GM19238 (cell line): ENCODE data around the gene NCKIPSD.

Experiments used
- DNase-seq: peaks from one replicate; pipeline ENCODE4 v3.0.0; 2011; ENCODE audit warnings: low spot score; ENCODE audit not compliant: insufficient read length

Gene NCKIPSD

GRCh38 chr3:48678566-48679380 lies 6.9 kb downstream of the NCKIPSD start:
- DNase-seq: no peak

DNA sequence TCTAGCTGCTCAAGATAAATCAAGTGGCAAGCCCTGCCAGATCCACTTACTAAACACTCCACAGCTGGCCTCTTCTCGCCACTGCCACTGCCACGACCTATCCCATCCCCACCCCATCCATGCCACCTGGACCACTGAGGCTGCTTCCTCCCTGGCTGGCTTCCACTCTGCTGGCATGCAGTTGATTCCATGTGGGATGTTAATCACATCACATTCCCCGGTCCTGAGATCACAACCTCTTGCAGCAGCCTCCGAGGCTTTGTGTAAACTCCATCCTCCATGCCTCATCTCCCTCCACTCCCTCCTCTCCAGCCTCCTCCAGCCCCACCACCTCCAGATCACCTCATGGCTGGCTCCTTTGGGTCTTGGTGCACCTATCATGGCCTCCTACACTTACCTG lies 7.7 kb downstream of the NCKIPSD start:
- no peak for DNase-seq

DNA sequence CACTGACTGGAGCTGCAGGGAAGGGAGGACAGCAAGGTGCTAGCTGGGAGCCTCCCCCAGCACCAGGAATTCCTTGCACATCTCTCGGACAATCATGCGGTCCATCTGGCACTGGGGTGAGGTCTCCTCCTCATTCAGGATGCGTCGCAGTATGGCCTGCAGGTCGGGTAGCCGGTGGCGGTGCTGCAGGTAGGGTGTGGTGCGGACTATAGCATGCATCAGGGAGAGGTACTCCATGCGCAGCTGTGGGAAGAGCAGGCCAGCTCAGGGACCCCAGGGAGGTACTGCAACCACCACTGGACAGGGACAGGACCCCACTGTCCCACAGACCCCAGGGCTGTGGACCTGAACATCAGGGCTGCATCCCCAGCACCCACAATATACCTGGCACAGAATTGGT lies 11.2 kb downstream of the NCKIPSD start:
- no peak for DNase-seq

GRCh38 chr3:48672522-48672921 lies 13.2 kb downstream of the NCKIPSD start:
- no peak for DNase-seq

- no peak for DNase-seq
These were observed 20.8 kb downstream of the NCKIPSD start for GRCh38 chr3:48664929-48665328.

- no peak for DNase-seq
These were observed 21.4 kb downstream of the NCKIPSD start for GRCh38 chr3:48664313-48664644.

GRCh38 chr3:48663489-48664312 lies 22.0 kb downstream of the NCKIPSD start:
- DNase-seq: peak; percentile 99

GRCh38 chr3:48662753-48663488 lies 22.8 kb downstream of the NCKIPSD start, which contains the start of gene CELSR3:
Gene CELSR3, minus strand, starts transcription at chr3:48662886. Its CDS starts 252 bp downstream, at chr3:48662634.
- no peak for DNase-seq

DNA sequence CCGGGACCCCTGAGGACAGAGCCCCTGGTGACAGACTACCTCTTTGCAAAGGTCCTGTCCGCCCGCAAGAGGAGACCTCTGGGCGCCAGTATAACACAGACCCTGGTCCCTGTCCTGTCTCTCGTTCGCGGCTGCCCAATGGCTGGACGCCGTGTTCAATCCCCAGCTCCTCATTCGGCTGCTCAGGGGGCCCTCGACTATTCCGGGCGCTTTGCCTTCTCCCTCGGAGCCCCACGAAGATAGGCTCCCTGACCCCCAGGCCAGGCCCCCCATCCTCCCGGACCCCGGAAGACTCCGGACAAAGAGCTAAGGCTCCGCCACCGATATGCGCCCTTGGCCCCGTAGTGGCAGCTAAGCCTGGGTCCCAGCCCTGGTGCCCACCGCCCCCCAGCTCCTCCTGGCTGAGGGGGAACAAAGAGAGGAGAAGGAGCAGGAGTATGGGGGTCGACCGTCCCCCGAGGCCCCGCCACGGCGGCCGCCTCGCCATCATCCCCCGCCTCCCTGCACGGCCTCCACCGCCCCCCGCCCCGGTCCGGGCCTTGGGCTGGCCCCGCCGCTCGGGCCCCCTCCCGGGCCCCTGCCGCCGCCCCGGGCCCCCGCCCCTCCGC lies 23.5 kb downstream of the NCKIPSD start:
- DNase-seq: no peak

- DNase-seq: peak; percentile 88
These were observed 24.1 kb downstream of the NCKIPSD start for GRCh38 chr3:48661501-48662144.

GRCh38 chr3:48660800-48661400 lies 24.8 kb downstream of the NCKIPSD start:
- DNase-seq: no peak

DNA sequence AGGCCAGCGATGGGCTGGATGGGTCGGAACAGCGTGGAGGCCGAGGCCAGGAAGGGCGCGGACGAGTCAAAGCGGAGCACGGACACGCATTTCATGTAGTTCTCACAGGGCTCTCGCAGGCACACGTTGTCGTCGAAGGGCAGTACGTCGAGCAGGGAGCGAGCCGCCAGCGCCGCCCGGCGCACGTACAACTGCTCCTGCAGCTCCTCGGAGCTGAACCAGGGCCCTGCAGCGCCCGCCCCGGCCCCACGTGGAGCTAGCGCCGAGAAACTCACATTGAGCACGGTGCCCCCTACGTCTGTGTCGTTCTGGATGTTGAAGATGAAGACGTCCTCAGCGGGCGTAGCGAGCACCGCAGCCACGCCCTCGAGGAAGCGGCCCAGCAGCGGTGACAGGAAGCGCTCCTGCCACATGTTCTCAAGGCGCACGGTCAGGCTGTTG lies 28.9 kb downstream of the NCKIPSD start:
- DNase-seq: no peak

GRCh38 chr3:48656061-48656840 lies 29.5 kb downstream of the NCKIPSD start:
- DNase-seq: peak; percentile 87

DNA sequence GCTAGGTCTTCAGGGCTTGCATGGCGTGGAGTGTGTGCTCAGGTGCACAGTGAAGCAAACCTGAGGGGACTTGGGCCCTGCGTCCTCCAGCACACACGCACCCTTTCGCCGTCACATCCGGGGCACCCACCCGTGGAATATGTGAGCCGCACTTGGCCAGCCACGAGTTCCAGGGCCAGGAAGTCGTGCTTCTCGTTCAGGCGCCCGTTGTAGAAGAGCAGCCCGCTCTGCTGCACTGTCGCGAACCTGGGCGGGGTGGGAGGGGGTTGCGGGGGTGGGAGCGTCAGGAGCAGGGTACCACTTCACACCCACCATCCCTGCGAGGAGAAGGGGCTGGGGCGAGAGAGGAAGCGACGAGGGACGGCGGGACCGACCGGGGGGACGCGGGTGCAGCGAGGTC lies 30.1 kb downstream of the NCKIPSD start:
- no peak for DNase-seq

DNA sequence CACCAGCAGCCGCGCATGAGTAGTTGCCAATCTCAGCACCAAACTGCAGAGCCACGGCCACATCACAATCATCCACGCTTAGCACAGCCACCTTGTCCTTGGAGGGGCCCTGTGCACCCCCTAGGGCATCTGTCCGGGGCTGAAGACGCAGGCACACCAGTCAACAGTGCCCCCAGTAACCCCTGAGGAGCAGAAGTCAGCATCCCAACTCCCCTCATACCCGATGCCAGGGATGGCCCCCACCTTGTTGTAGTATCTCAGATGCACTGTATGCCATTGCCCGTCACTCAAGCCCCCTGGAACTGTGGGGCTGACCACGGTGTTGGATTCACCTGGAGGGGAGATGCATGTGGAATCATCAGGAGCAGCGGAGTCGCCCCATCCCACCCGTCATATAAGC lies 30.7 kb downstream of the NCKIPSD start:
- no peak for DNase-seq

DNA sequence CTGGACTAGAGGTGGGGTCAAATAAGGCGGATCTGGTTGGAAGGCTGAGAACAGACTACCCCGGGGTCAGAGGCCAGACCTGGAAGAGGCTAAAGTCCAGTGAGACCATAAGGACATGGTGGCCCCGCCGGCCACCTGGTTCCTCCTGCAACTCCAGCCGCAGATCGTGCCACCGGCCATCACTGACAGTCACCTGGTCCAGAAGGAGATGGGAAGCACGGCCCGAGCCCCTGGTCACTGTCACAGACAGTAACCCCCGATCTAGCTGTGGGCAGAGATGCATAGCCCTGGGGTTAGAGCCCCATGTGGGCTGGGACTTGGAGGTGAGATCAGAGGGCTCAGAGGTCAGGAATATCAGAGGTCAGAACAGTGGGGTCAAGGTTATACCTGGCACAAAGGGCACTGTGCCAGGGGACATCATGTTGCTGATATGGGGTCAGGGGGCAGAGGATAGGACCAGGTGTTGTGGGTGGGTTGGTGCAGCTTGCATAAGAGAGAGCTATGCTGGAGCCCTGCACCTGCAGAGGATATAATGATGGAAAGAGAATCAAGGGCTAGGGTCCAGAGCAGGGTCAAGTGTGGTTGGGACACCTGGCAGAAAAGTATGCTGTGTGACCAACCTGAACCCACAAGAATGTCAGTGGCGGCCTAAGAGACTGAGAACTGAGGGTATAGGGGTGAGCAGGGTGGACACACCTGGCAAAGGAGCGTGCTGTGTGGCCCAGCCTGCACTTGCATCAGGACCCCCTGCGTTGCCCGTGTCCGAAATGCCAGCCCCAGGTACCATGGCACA lies 32.6 kb downstream of the NCKIPSD start:
- DNase-seq: no peak

GRCh38 chr3:48651771-48652170 lies 33.9 kb downstream of the NCKIPSD start:
- DNase-seq: no peak

DNA sequence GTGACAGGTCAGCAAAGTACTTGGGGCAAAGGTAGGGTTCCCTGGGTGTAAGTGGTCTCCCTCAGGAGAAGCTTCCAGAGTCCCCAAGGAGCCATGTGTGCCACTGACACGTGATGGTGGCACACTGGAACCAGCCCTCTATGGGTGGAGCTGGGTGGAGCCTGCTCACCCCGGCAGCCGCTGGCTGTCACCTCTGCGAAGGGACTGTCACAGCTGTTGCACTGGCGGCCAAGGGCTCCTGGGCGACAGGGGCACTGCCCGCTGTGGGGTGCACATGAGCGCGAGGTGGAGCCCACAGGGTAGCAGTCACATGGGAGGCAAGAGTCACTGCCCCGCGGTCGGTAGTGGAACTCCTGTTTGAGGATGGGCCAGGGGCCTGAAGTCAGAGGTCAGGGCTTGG lies 35.0 kb downstream of the NCKIPSD start:
- DNase-seq: no peak
